Activated naive CD4-positive, alpha-beta T cell treated with anti-CD3 and anti-CD28 coated beads, Interleukin-2, amount 50 U/mL, for 72 hours (primary cell): ENCODE measurements around the gene GRK1. TPM values are rescaled to one million over a fixed set of nuclear protein-coding genes. Genes with fewer than 3 reads are reported as not detected.

Source experiments
- ATAC-seq, 2 donors: fragments of 150-1000 bp; cut with Tn5 transposase; 2 replicates each; pipeline ENCODE4 v1.10.0; 2021; ENCODE audit warnings: mild to moderate bottlenecking in 2 of 2, moderate library complexity in 2 of 2
- DNase-seq, 2 donors: peaks; one replicate each; pipeline ENCODE4 v3.0.0; 2021 to 2022; ENCODE audit warnings: low spot score in 2 of 2
- H3K27ac Mint-ChIP-seq, 2 donors: one replicate each; pipeline ENCODE4 v1.8.0; 2022; ENCODE audit warnings: mild to moderate bottlenecking in 2 of 2, mixed read lengths in 2 of 2
- H3K36me3 Mint-ChIP-seq, 2 donors: one replicate each; pipeline ENCODE4 v1.8.0; 2022; ENCODE audit warnings: mixed read lengths in 2 of 2
- H3K9me3 Mint-ChIP-seq, 2 donors: one replicate each; pipeline ENCODE4 v1.8.0; 2022; ENCODE audit warnings: mixed read lengths in 2 of 2
- total RNA-seq, 2 donors: library from RNA; stranded (reverse); gene quantifications; one replicate each; pipeline ENCODE4 v1.2.3, GENCODE V29; 2022

Gene GRK1
- total RNA-seq, 2 donors from 2014 or later, result 0.23 TPM; not detected in 1

GRCh38 chr13:113654591-113655345 is 12.3 kb upstream of the GRK1 start:
- no peaks in the 10 kb centered on the region for H3K9me3 Mint-ChIP-seq
- H3K36me3 Mint-ChIP-seq, result no peaks in the 10 kb centered on the region
- ATAC-seq (no peak), DNase-seq (peak in 1 of 2 donors; percentile 53)
- H3K27ac Mint-ChIP-seq, result no peak overlapping the region

- Mint-ChIP-seq H3K36me3 (no peaks in the 10 kb centered on the region), H3K27ac (no peak overlapping the region), H3K9me3 (no peaks in the 10 kb centered on the region)
- DNase-seq (peak in 1 of 2 donors; percentile 28), ATAC-seq (no peak)
Measured at GRCh38 chr13:113655346-113656002, 11.5 kb upstream of the GRK1 start.

- peaks cover 6% of the 10 kb centered on the region in 2 donors for H3K9me3 Mint-ChIP-seq
- no peak overlapping the region for H3K27ac Mint-ChIP-seq
- DNase-seq (peak in 1 of 2 donors; percentile 47), ATAC-seq (no peak)
- peaks cover 0 to 6% of the 10 kb centered on the region in 2 donors for H3K36me3 Mint-ChIP-seq
Measured at GRCh38 chr13:113656003-113656588, 10.9 kb upstream of the GRK1 start.

GRCh38 chr13:113656831-113657671 is 10.0 kb upstream of the GRK1 start:
- peak in 1 of 2 donors; percentile 47 for DNase-seq
- no peak for ATAC-seq
- peaks cover 0 to 8% of the 10 kb centered on the region in 2 donors for H3K36me3 Mint-ChIP-seq

GRCh38 chr13:113657851-113658741 is 8.9 kb upstream of the GRK1 start, which contains the start of gene ATP4B:
Gene ATP4B, minus strand, starts transcription at chr13:113658198. Its CDS starts 54 bp downstream, at chr13:113658144.
- ATAC-seq (peak in 1 of 2 donors; percentile 14), DNase-seq (peak in 1 of 2 donors; percentile 46)
- Mint-ChIP-seq H3K36me3 (peaks cover 0 to 8% of the 10 kb centered on the region in 2 donors), H3K27ac (peak within 1 kb of the TSS in 1 of 2 donors; percentile 50), H3K9me3 (peaks cover 10% of the 10 kb centered on the region in 2 donors)

More at GRCh38 chr13:113656831-113657671, 10.0 kb upstream of the GRK1 start:
- H3K9me3 Mint-ChIP-seq, result peaks cover 10% of the 10 kb centered on the region in 2 donors
- H3K27ac Mint-ChIP-seq, result no peak overlapping the region

GRCh38 chr13:113658836-113659235 is 8.2 kb upstream of the GRK1 start:
- ATAC-seq (no peak), DNase-seq (peak in 1 of 2 donors; percentile 45)
- H3K9me3 Mint-ChIP-seq, result peaks cover 10% of the 10 kb centered on the region in 2 donors
- no peak overlapping the region for H3K27ac Mint-ChIP-seq
- peaks cover 0 to 8% of the 10 kb centered on the region in 2 donors for H3K36me3 Mint-ChIP-seq

GRCh38 chr13:113659337-113659736 is 7.7 kb upstream of the GRK1 start:
- DNase-seq, result no peak
- Mint-ChIP-seq H3K36me3 (peaks cover 0 to 8% of the 10 kb centered on the region in 2 donors), H3K27ac (no peak overlapping the region), H3K9me3 (peaks cover 10% of the 10 kb centered on the region in 2 donors)
- ATAC-seq, result no peak

- Mint-ChIP-seq H3K36me3 (peaks cover 0 to 8% of the 10 kb centered on the region in 2 donors), H3K27ac (no peak overlapping the region), H3K9me3 (peaks cover 10% of the 10 kb centered on the region in 2 donors)
- ATAC-seq (no peak), DNase-seq (peak in 1 of 2 donors; percentile 13)
Measured at GRCh38 chr13:113660066-113660465, 7.0 kb upstream of the GRK1 start.

- Mint-ChIP-seq H3K9me3 (peaks cover 10% of the 10 kb centered on the region in 2 donors), H3K27ac (no peak overlapping the region), H3K36me3 (peaks cover 0 to 8% of the 10 kb centered on the region in 2 donors)
- ATAC-seq (no peak), DNase-seq (no peak)
Measured at GRCh38 chr13:113661509-113661908, 5.5 kb upstream of the GRK1 start.

- ATAC-seq (no peak), DNase-seq (peak in 1 of 2 donors; percentile 39)
- H3K36me3 Mint-ChIP-seq, result peaks cover 0 to 8% of the 10 kb centered on the region in 2 donors
- peaks cover 10% of the 10 kb centered on the region in 2 donors for H3K9me3 Mint-ChIP-seq
- no peak overlapping the region for H3K27ac Mint-ChIP-seq
Measured at GRCh38 chr13:113663934-113664333, 3.1 kb upstream of the GRK1 start.

GRCh38 chr13:113664751-113665596 is 2.0 kb upstream of the GRK1 start:
- H3K9me3 Mint-ChIP-seq, result peaks cover 10% of the 10 kb centered on the region in 2 donors
- peak; percentile 18 to 43 for ATAC-seq
- peaks cover 0 to 8% of the 10 kb centered on the region in 2 donors for H3K36me3 Mint-ChIP-seq
- no peak overlapping the region for H3K27ac Mint-ChIP-seq
- peak in 1 of 2 donors; percentile 46 for DNase-seq

- H3K27ac Mint-ChIP-seq, result no peak overlapping the region
- H3K9me3 Mint-ChIP-seq, result peaks cover 7% of the 10 kb centered on the region in 2 donors
- peaks cover 0 to 5% of the 10 kb centered on the region in 2 donors for H3K36me3 Mint-ChIP-seq
- ATAC-seq (no peak), DNase-seq (peak in 1 of 2 donors; percentile 38)
Measured at GRCh38 chr13:113665597-113666328, 1.3 kb upstream of the GRK1 start.

GRCh38 chr13:113666329-113666670 is 719 bp upstream of the GRK1 start:
- peak in 1 of 2 donors; percentile 28 for DNase-seq
- Mint-ChIP-seq H3K36me3 (peaks cover 0 to under 1% of the 10 kb centered on the region in 2 donors), H3K27ac (no peak overlapping the region), H3K9me3 (peaks cover 2% of the 10 kb centered on the region in 2 donors)
- ATAC-seq, result no peak
